K562 (cell line): ENCODE results near the gene DCTN1. TPM values are rescaled to one million over a fixed set of nuclear protein-coding genes. Genes with fewer than 3 reads are reported as not detected.

ENCODE experiments used
- ARID3B ChIP-seq: fragments of 250-450 bp; sonication (Bioruptor Pico); IDR thresholded peaks from 2 replicates; pipeline ENCODE4 v1.4.0; 2020; ENCODE audit warnings: borderline replicate concordance
- CEBPB ChIP-seq: fragments of 450-650 bp; IDR thresholded peaks from 2 replicates; pipeline ENCODE4 v1.6.1; 2016; ENCODE audit warnings: missing genetic modification characterization, missing compliant biosample characterization
- E2F1 ChIP-seq: sonication (generic); formaldehyde crosslinking; IDR thresholded peaks from 2 replicates; pipeline ENCODE4 v1.8.1; 2023; ENCODE audit warnings: mild to moderate bottlenecking, missing genetic modification reagents, moderate library complexity
- E2F5 ChIP-seq: sonication (generic); formaldehyde crosslinking; IDR thresholded peaks from 2 replicates; pipeline ENCODE4 v1.8.0; 2022; ENCODE audit warnings: mild to moderate bottlenecking, missing genetic modification reagents
- HDAC6 ChIP-seq: IDR thresholded peaks from 2 replicates; pipeline ENCODE4 v1.6.1; 2012; ENCODE audit warnings: low read depth, mild to moderate bottlenecking, control low read depth, inconsistent platforms, low read length, moderate library complexity
- HMG20B ChIP-seq: fragments of 250-450 bp; sonication (Bioruptor Pico); IDR thresholded peaks from 2 replicates; pipeline ENCODE4 v1.5.0; 2021; ENCODE audit warnings: mild to moderate bottlenecking
- KLF1 ChIP-seq: fragments of 450-650 bp; IDR thresholded peaks from 2 replicates; pipeline ENCODE4 v1.6.1; 2016; ENCODE audit warnings: missing genetic modification characterization, missing compliant biosample characterization
- MECOM ChIP-seq: fragments of 250-450 bp; sonication (Bioruptor Pico); IDR thresholded peaks from 2 replicates; pipeline ENCODE4 v1.8.0; 2022; ENCODE audit warnings: inconsistent platforms
- MED1 ChIP-seq: sonication (generic); formaldehyde crosslinking; IDR thresholded peaks from 2 replicates; pipeline ENCODE4 v1.8.1; 2023; ENCODE audit warnings: missing genetic modification reagents, borderline replicate concordance
- MTA3 ChIP-seq: fragments of 450-650 bp; formaldehyde crosslinking; IDR thresholded peaks from 2 replicates; pipeline ENCODE4 v1.6.1; 2017; ENCODE audit warnings: mild to moderate bottlenecking, borderline replicate concordance
- NCOA2 ChIP-seq, 2 experiments: fragments of 450-650 bp; IDR thresholded peaks; 2 replicates each; pipeline ENCODE4 v1.6.1; 2018; ENCODE audit warnings: mild to moderate bottlenecking in 2 of 2, moderate library complexity in 1 of 2; ENCODE audit not compliant: partially characterized antibody in 2 of 2
- NFRKB ChIP-seq: fragments of 450-650 bp; IDR thresholded peaks from 2 replicates; pipeline ENCODE4 v1.6.1; 2016; ENCODE audit warnings: low read depth
- PURB ChIP-seq: sonication (generic); formaldehyde crosslinking; IDR thresholded peaks from 2 replicates; pipeline ENCODE4 v1.9.0; 2021; ENCODE audit warnings: low read depth, mild to moderate bottlenecking, missing genetic modification reagents
- RAD51 ChIP-seq: fragments of 450-650 bp; IDR thresholded peaks from 2 replicates; pipeline ENCODE4 v1.7.1; 2016; ENCODE audit warnings: low read depth, mild to moderate bottlenecking, borderline replicate concordance
- SETDB1 ChIP-seq: IDR thresholded peaks from one replicate; pipeline ENCODE4 v1.6.1; 2012; ENCODE audit warnings: low read length, control low read depth, inconsistent platforms
- SMAD3 ChIP-seq: fragments of 450-650 bp; formaldehyde crosslinking; conservative IDR thresholded peaks from 2 replicates; pipeline ENCODE4 v1.4.0; 2020; ENCODE audit warnings: mild to moderate bottlenecking
- SREBF1 ChIP-seq: fragments of 150-350 bp; IDR thresholded peaks from 2 replicates; pipeline ENCODE4 v1.6.1; 2014; ENCODE audit warnings: antibody characterized with exemption, low read depth, low read length, borderline replicate concordance
- TAF1 ChIP-seq: IDR thresholded peaks from 2 replicates; pipeline ENCODE4 v1.6.1; 2011; ENCODE audit warnings: mild to moderate bottlenecking, low read length, moderate library complexity; ENCODE audit not compliant: insufficient read depth, control insufficient read depth, severe bottlenecking; ENCODE audit errors: extremely low read depth
- TSHZ1 ChIP-seq: fragments of 250-450 bp; sonication (Bioruptor Pico); IDR thresholded peaks from 2 replicates; pipeline ENCODE4 v1.4.0; 2020; ENCODE audit warnings: mild to moderate bottlenecking, moderate library complexity
- ZNF23 ChIP-seq: fragments of 250-450 bp; sonication (Bioruptor Pico); IDR thresholded peaks from 2 replicates; pipeline ENCODE4 v1.4.0; 2020; ENCODE audit warnings: mild to moderate bottlenecking
- ZNF589 ChIP-seq: fragments of 200-800 bp; sonication (Bioruptor generic); IDR thresholded peaks from 2 replicates; pipeline ENCODE4 v1.6.1; 2016; ENCODE audit warnings: low read depth, missing genetic modification characterization, missing compliant biosample characterization
- polyA plus RNA-seq, 8 experiments: library from polyadenylated mRNA; depleted of rRNA in 4 of 8; stranded (reverse) in 5 of 8; unstranded in 3 of 8; fragments of >200 nt; fragmentation: Nextera tagmentation in 2 of 8; fragmentation: Illumina TruSeq in 1 of 8; extraction: Ambion mirVana in 2 of 8; extraction: Trizol in 1 of 8; gene quantifications; 2 replicates each; pipeline versions ENCODE4 v1.2.1 to v1.2.3, GENCODE V29; 2011 to 2014; ENCODE audit warnings: inconsistent platforms in 1 of 8, missing spikeins in 1 of 8
- total RNA-seq, 7 experiments: library from RNA; depleted of rRNA in 6 of 7; stranded (reverse); fragments of >200 nt in 6 of 7; fragmentation: Illumina TruSeq in 2 of 7; extraction: Trizol in 2 of 7; gene quantifications; 2 replicates each; pipeline versions ENCODE4 v1.2.1 to v1.2.3, GENCODE V29; 2011 to 2021; ENCODE audit warnings: low replicate concordance in 1 of 7

Gene DCTN1
- total and polyA plus RNA-seq, 9 of the 15 experiments (the other 6 are each of a cell fraction or from before 2014, with no cell fraction given): 23.9 to 71.7 (median 45.0) TPM

GRCh38 chr2:74421221-74421870 lies 41.2 kb upstream of the DCTN1 start, which contains the start of the genes C2orf81 and WDR54 (continued):
- no peak for TF ChIP-seq NCOA2 (IDR thresholded peaks at IDR 0.05; ENCODE audit: partially characterized antibody in 2 of 2)
- TF ChIP-seq RAD51: no peak
- TF ChIP-seq HMG20B: no peak
- TF ChIP-seq TSHZ1 (CRISPR knock-in tag): no peak
- TF ChIP-seq E2F5 (CRISPR knock-in tag): no peak
- no peak for TF ChIP-seq HDAC6
- no peak for TF ChIP-seq SMAD3
- TF ChIP-seq SREBF1: no peak
- no peak for TF ChIP-seq ARID3B (CRISPR knock-in tag)
- 0 out of 2 replicates have a peak, but pooled peaks have one; percentile 12 for TF ChIP-seq MTA3
- TF ChIP-seq NFRKB: no peak
- no peak for TF ChIP-seq CEBPB (tag)
- no peak for TF ChIP-seq MECOM (CRISPR knock-in tag)
- TF ChIP-seq MED1 (CRISPR knock-in tag): no peak
- no peak for TF ChIP-seq TAF1
- no peak for TF ChIP-seq ZNF589 (CRISPR knock-in tag)
- TF ChIP-seq KLF1 (tag): peak; percentile 35; the same call in 1 of the 2 replicates
- TF ChIP-seq PURB (CRISPR knock-in tag): no peak
- TF ChIP-seq ZNF23 (CRISPR knock-in tag): no peak
- no peak for TF ChIP-seq SETDB1
- TF ChIP-seq E2F1 (CRISPR knock-in tag): no peak
